ENCODE measurements around the gene LIX1L.
A peak's percentile ranks its signal among the peaks of the same experiment; 100 is the strongest.

Gene LIX1L

GRCh38 chr1:145918992-145919939 lies 38.6 kb downstream of the LIX1L start (continued):
- TF ChIP-seq CSRNP3 (CRISPR knock-in tag; IDR thresholded peaks at IDR 0.05) (no peak), GLIS3 (CRISPR knock-in tag; IDR thresholded peaks at IDR 0.05) (no peak), ZNF70 (CRISPR knock-in tag; IDR thresholded peaks at IDR 0.05) (no peak), RARB (CRISPR knock-in tag; IDR thresholded peaks at IDR 0.05) (no peak)

GRCh38 chr1:145918144-145918991 lies 39.4 kb downstream of the LIX1L start, which contains the start of gene PEX11B:
Gene PEX11B (minus strand): TSS chr1:145918717. CDS start chr1:145918688, 29 bp downstream.
- TF ChIP-seq PATZ1 (CRISPR knock-in tag; IDR thresholded peaks at IDR 0.05; ENCODE audit: borderline replicate concordance): no peak
- TF ChIP-seq BACH2 (CRISPR knock-in tag; IDR thresholded peaks at IDR 0.05; ENCODE audit: borderline replicate concordance): no peak
- no peak for TF ChIP-seq CREB5 (CRISPR knock-in tag; IDR thresholded peaks at IDR 0.05; ENCODE audit: low read depth)
- no peak for TF ChIP-seq SNAI2 (CRISPR knock-in tag; IDR thresholded peaks at IDR 0.05)
- peak; percentile 91 for ATAC-seq

- no peak for ATAC-seq
- no peak for TF ChIP-seq OSR1 (CRISPR knock-in tag; IDR thresholded peaks at IDR 0.05)
- TF ChIP-seq ZNF8 (CRISPR knock-in tag; IDR thresholded peaks at IDR 0.05): no peak
- TF ChIP-seq PATZ1 (CRISPR knock-in tag; IDR thresholded peaks at IDR 0.05; ENCODE audit: borderline replicate concordance): no peak
- no peak for TF ChIP-seq ISL1 (CRISPR knock-in tag; IDR thresholded peaks at IDR 0.05)
These were observed 40.2 kb downstream of the LIX1L start for GRCh38 chr1:145917595-145917994.

GRCh38 chr1:145916745-145917144 lies 41.1 kb downstream of the LIX1L start:
- ATAC-seq: no peak
- TF ChIP-seq TSHZ2 (CRISPR knock-in tag; IDR thresholded peaks at IDR 0.05): no peak
- no peak for TF ChIP-seq ZFP3 (CRISPR knock-in tag; IDR thresholded peaks at IDR 0.05)
- TF ChIP-seq ARNTL (CRISPR knock-in tag; IDR thresholded peaks at IDR 0.05; ENCODE audit: borderline replicate concordance, low read depth): no peak
- no peak for TF ChIP-seq SNAI2 (CRISPR knock-in tag; IDR thresholded peaks at IDR 0.05)
- no peak for TF ChIP-seq PPARA (CRISPR knock-in tag; IDR thresholded peaks at IDR 0.05; ENCODE audit: borderline replicate concordance)
- no peak for TF ChIP-seq TCF4 (CRISPR knock-in tag; IDR thresholded peaks at IDR 0.05; ENCODE audit: borderline replicate concordance)
- TF ChIP-seq ISL1 (CRISPR knock-in tag; IDR thresholded peaks at IDR 0.05): no peak
- TF ChIP-seq OSR1 (CRISPR knock-in tag; IDR thresholded peaks at IDR 0.05): no peak
- no peak for TF ChIP-seq TOX (CRISPR knock-in tag; IDR thresholded peaks at IDR 0.05; ENCODE audit: borderline replicate concordance)
- TF ChIP-seq ZNF565 (CRISPR knock-in tag; conservative IDR thresholded peaks at IDR 0.05; ENCODE audit: low read depth): no peak
- no peak for TF ChIP-seq ZNF70 (CRISPR knock-in tag; IDR thresholded peaks at IDR 0.05)
- TF ChIP-seq CREB5 (CRISPR knock-in tag; IDR thresholded peaks at IDR 0.05; ENCODE audit: low read depth): no peak
- no peak for TF ChIP-seq BACH2 (CRISPR knock-in tag; IDR thresholded peaks at IDR 0.05; ENCODE audit: borderline replicate concordance)
- TF ChIP-seq ESRRG (CRISPR knock-in tag; IDR thresholded peaks at IDR 0.05): no peak
- TF ChIP-seq PATZ1 (CRISPR knock-in tag; IDR thresholded peaks at IDR 0.05; ENCODE audit: borderline replicate concordance): no peak
- TF ChIP-seq ZFP30 (CRISPR knock-in tag; IDR thresholded peaks at IDR 0.05): no peak

All from SK-N-SH treated with all-trans-retinoic acid at 6 μM for 48 hours (cell line).